Measurements from ENCODE around the gene ARL6IP1. TPM values are rescaled to one million over a fixed set of nuclear protein-coding genes. Genes with fewer than 3 reads are reported as not detected.

ARL6IP1 gene
- total and polyA plus RNA-seq, 2 of the 13 experiments (the other 11 are each of a cell fraction or from before 2014, with no cell fraction given): 263 to 373 TPM

DNA sequence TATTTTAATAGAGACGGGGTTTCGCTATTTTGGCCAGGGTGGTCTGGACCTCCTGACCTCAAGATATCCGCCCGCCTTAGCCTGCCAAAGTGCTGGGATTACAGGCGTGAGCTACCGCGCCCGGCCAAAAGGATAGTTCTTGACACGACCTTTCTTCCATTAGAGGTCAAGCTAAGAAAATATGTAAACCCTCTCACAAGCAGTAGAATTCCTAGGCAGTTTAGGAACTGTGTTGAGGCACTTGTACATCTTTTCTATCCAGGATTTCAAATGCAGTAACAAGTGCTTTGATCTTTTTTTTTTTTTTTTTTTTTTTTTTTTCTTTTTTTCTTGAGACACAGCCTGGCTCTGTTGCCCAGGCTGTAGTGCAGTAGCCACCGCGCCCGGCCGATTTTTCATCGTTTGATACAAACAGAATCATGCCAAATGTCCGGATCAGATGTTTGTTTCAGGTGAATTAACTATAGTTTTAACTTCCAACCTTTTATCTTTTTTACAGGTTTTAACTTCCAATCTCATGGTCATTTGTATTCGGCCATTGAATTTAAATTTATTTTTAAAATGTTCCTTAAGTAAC, 1.5 kb upstream of the ARL6IP1 start (continued):
- no peak for TF ChIP-seq SNAPC4 (CRISPR knock-in tag; IDR thresholded peaks at IDR 0.05)
- no peak for TF ChIP-seq AGO2 (optimal IDR thresholded peaks at IDR 0.05; ENCODE audit: low read depth, low read length)
- no peak for TF ChIP-seq MLLT10 (CRISPR knock-in tag; IDR thresholded peaks at IDR 0.05)
- TF ChIP-seq ZFP36L1 (CRISPR knock-in tag; IDR thresholded peaks at IDR 0.05): 0 out of 2 replicates have a peak, but pooled peaks have one; percentile 30
- TF ChIP-seq, protein P1, sequence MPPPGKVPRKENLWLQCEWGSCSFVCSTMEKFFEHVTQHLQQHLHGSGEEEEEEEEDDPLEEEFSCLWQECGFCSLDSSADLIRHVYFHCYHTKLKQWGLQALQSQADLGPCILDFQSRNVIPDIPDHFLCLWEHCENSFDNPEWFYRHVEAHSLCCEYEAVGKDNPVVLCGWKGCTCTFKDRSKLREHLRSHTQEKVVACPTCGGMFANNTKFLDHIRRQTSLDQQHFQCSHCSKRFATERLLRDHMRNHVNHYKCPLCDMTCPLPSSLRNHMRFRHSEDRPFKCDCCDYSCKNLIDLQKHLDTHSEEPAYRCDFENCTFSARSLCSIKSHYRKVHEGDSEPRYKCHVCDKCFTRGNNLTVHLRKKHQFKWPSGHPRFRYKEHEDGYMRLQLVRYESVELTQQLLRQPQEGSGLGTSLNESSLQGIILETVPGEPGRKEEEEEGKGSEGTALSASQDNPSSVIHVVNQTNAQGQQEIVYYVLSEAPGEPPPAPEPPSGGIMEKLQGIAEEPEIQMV (CRISPR knock-in tag; IDR thresholded peaks at IDR 0.05; ENCODE audit: low read depth): no peak
- TF ChIP-seq POLR2G (IDR thresholded peaks at IDR 0.05; ENCODE audit: low read depth, low read length): peak; percentile 3; the same call in 1 of the 2 replicates
- no peak for TF ChIP-seq HDAC2 (CRISPR knock-in tag; IDR thresholded peaks at IDR 0.05)
- TF ChIP-seq SP2 (CRISPR knock-in tag; IDR thresholded peaks at IDR 0.05): no peak
- TF ChIP-seq HOXA9 (CRISPR knock-in tag; IDR thresholded peaks at IDR 0.05; ENCODE audit: borderline replicate concordance): no peak
- TF ChIP-seq, protein P2, sequence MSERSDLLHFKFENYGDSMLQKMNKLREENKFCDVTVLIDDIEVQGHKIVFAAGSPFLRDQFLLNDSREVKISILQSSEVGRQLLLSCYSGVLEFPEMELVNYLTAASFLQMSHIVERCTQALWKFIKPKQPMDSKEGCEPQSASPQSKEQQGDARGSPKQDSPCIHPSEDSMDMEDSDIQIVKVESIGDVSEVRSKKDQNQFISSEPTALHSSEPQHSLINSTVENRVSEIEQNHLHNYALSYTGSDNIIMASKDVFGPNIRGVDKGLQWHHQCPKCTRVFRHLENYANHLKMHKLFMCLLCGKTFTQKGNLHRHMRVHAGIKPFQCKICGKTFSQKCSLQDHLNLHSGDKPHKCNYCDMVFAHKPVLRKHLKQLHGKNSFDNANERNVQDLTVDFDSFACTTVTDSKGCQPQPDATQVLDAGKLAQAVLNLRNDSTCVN (CRISPR knock-in tag; IDR thresholded peaks at IDR 0.05; ENCODE audit: borderline replicate concordance): no peak
- TF ChIP-seq ZFY (CRISPR knock-in tag; IDR thresholded peaks at IDR 0.05): no peak
- TF ChIP-seq, protein P3, sequence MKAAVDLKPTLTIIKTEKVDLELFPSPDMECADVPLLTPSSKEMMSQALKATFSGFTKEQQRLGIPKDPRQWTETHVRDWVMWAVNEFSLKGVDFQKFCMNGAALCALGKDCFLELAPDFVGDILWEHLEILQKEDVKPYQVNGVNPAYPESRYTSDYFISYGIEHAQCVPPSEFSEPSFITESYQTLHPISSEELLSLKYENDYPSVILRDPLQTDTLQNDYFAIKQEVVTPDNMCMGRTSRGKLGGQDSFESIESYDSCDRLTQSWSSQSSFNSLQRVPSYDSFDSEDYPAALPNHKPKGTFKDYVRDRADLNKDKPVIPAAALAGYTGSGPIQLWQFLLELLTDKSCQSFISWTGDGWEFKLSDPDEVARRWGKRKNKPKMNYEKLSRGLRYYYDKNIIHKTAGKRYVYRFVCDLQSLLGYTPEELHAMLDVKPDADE (CRISPR knock-in tag; IDR thresholded peaks at IDR 0.05): no peak
- peak; percentile 32; the same call in 1 of the 2 replicates for TF ChIP-seq ZHX1 (CRISPR knock-in tag; IDR thresholded peaks at IDR 0.05; ENCODE audit: low read depth)
- peak; percentile 24 for TF ChIP-seq CCAR2 (optimal IDR thresholded peaks at IDR 0.05; ENCODE audit: low read depth, low read length)
- TF ChIP-seq ZC3H4 (CRISPR knock-in tag; IDR thresholded peaks at IDR 0.05; ENCODE audit: borderline replicate concordance): no peak
- no peak for TF ChIP-seq ZNF619 (CRISPR knock-in tag; IDR thresholded peaks at IDR 0.05)
